Left kidney (tissue), 2 donors: ENCODE measurements around the gene PTCD3. TPM values are rescaled to one million over a fixed set of nuclear protein-coding genes. Genes with fewer than 3 reads are reported as not detected.

Source experiments
- DNase-seq: peaks from one replicate; pipeline ENCODE4 v3.0.0-alpha.2; 2013
- polyA plus RNA-seq: library from polyadenylated mRNA; unstranded; fragments of 120-200 nt; gene quantifications from one replicate; pipeline ENCODE4 v1.2.1, GENCODE V29; 2013; ENCODE audit not compliant: insufficient read length

Gene PTCD3
- polyA plus RNA-seq, 1 donor = 182 TPM

DNA sequence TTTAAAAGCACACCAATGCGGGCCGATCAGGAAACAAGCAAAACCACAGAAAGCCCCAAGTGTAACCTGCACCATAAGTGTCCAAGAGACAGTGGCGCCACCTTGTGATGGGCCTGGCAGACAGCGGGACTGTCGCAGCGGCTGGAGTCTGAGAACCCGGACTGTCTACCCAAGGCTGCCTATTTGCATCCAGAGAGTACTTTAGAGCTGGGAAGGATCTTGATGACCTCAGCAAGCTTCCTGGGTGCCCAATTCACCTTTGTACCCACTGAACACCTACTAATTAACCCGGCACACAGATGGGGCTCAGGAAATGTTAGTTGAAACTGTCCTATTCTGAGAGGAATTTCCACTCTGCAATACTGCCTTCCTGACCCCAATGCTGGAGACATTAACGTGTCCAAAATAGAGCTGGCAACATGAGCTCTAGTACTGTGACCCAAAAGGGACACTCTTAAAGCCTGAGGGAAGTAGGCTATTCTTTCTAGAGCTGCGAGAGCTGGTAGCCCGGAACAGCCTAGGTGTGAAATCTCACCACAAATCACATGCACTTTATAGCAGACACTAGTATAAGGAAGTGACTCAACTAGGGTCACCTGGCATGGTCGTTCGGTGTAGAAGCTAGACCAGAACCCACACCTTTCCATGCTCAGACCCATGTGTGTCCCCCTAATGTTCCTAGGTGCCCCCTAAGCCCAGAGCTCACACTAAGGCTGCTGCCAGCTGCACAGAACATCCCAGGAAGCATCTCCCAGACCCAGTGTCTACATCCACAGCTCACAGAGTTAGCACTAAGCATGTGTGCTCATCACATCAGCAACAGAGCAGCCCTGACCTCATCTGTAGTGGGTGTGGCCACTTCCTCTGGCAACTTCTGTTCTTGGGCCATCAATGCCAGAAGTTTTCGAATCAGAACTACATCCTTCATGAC is 25.8 kb upstream of the PTCD3 start:
- peak; percentile 52 for DNase-seq

DNA sequence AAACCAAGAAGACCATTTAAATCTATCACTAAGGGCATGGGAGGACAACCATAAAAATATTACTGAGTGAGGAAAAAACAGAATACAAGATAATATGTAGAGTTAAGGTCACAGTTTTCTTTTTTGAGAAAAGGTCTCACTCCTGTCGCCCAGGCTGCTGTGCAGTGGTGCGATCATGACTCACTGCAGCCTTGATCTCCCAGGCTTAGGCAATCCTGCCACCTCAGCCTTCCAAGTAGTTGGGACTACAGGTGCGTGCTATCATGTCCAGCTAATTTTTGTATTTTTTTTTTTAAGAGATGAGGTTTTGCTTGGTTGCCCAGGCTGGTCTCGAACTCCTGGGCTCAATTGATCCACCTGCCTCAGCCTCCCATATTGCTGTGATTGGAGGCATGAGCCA is 24.3 kb upstream of the PTCD3 start:
- no peak for DNase-seq

GRCh38 chr2:86082756-86083155 is 23.3 kb upstream of the PTCD3 start:
- DNase-seq = no peak

DNA sequence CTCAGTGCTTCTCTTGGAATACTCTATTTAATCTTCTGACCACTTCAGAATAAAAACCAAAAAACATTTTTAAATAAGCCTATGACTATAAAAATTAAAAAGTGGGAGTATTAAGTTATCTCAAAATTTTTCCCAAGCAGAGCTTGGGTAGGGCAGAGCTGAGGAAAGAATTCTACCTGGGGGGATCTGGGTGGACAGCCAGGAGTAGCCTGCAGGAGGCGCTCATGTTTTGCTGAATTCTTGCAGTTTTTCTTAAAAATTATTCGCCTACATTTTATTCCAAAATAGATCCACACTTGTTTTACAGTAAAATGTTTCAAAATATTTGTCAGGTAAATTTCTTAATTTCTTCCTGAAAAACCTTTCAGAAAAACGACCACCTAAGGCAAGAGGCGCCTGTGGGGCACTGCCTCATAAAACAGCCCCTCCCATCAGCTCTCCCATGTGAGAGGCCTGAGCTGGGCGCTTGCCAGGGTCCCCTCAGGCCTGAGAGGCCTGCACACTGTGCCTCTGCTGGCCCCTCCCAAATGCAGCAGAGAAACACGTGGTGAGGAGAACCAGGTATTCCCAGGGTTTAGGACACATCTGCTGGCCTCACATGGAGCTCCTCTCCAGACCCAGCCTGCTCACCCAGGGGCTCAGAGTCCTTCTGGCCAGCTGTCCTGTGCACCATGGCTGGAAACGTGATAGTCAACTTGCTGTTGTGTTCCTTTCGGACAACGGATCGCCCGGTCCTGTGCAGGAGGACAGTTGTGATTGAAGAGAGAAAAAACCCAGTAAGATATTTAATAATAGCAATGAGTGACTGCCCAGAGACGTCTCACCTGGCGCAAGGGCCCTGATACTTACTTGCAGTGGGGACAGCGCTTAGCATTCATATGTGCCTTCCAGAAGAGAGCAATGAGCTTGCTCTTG is 17.8 kb upstream of the PTCD3 start:
- no peak for DNase-seq

GRCh38 chr2:86094229-86094628 is 11.8 kb upstream of the PTCD3 start:
- no peak for DNase-seq

GRCh38 chr2:86097114-86097896 is 8.7 kb upstream of the PTCD3 start:
- DNase-seq = no peak

DNA sequence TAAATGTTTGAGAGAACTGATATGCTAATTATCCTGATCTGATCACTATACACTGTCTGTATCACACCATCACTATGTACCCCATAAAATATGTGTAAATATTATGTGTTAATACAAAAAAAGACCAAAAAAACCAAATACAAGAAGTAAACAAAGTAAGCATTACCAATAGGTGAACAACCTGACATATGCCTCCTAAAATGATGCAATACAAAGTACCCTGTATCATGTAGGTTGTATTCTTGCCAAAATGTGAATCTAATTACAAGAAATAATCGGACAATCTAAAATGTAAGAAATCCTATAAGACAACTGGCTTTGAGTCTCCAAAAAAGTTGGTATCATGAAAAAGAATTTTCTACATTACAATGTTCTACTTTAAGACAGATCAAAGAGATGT is 8.1 kb upstream of the PTCD3 start:
- no peak for DNase-seq

GRCh38 chr2:86102157-86102556 is 3.9 kb upstream of the PTCD3 start:
- DNase-seq = no peak

GRCh38 chr2:86105252-86105968 is 625 bp upstream of the PTCD3 start, which contains the start of gene POLR1A:
Gene POLR1A (minus strand): TSS chr2:86105886. CDS start chr2:86105776, 110 bp downstream.
- DNase-seq = peak; percentile 94

GRCh38 chr2:86107031-86107430 is 996 bp downstream of the PTCD3 start:
- no peak for DNase-seq

GRCh38 chr2:86118130-86118529 is 12.1 kb downstream of the PTCD3 start:
- no peak for DNase-seq

- no peak for DNase-seq
These were observed 17.4 kb downstream of the PTCD3 start for GRCh38 chr2:86123328-86123925.

DNA sequence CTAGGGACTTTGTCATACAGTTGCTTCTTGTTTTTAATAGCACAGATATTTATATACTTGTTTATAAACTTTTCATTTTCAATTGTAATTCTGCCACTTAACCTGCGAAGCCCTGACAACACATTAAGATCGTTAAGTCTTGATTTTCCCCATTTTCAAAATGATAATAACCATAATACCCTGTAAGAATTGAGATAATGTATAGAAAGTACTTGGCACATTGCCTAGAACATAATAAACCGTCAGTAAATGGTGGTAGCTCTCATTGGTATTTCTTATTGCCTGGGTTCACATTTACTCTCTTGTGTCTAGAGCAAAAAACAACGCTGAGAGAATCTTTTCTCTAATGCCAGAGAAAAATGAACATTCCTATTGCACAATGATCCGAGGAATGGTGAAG is 18.6 kb downstream of the PTCD3 start:
- DNase-seq = no peak

DNA sequence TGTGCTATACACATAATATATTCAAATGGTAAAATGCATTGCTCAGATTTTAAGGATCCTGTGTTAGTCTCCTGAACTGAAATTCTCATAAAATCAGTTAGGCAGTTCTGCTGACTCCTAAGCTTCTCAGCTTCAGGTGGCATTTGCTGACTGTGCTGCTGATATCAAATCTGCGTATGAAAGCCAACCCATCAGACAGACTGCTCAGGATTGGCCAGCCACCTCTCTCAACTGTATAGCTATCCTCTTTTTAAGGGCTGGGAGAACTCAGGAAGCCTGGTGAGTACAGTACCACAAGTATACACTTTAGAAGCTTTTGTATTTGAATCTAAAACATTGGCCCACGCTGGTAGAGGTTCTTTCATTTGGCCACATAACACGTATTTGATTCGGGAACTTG is 28.7 kb downstream of the PTCD3 start:
- DNase-seq = no peak

GRCh38 chr2:86135653-86136052 is 29.6 kb downstream of the PTCD3 start:
- DNase-seq = no peak

DNA sequence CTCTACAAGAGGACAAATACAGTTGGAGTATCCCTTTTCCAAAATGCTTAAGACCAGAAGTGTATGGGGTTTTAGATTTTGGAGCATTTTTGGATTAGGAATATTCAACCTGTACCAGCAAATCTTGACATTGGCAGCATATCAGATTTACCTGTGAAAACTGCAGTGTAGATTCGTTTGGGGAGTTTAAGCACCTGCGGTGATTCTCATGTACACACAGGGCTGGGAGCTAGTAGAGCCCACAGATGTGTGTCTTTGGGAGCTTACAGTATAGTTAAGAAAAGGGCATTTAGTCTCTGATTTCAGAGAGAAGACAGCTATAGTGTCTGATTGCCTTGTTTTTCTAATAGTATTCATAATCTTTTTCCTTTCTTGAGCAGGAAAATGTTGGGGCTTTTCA is 30.1 kb downstream of the PTCD3 start:
- DNase-seq = no peak

- DNase-seq = no peak
These were observed 32.9 kb downstream of the PTCD3 start for GRCh38 chr2:86138736-86139625.

GRCh38 chr2:86139981-86140380 is 33.9 kb downstream of the PTCD3 start:
- DNase-seq = no peak

- peak; percentile 48 for DNase-seq
These were observed 34.9 kb downstream of the PTCD3 start for GRCh38 chr2:86140969-86141392.
